HepG2 (cell line): ENCODE results near the gene CCN2. TPM values are rescaled to one million over a fixed set of nuclear protein-coding genes. Genes with fewer than 3 reads are reported as not detected.

Experiments used
- BORCS8-MEF2B ChIP-seq: sonication (generic); formaldehyde crosslinking; IDR thresholded peaks from 2 replicates; pipeline ENCODE4 v1.8.0; 2022; ENCODE audit warnings: mild to moderate bottlenecking, missing genetic modification reagents
- CBX5 ChIP-seq: sonication (generic); formaldehyde crosslinking; IDR thresholded peaks from 2 replicates; pipeline ENCODE4 v1.4.0; 2020; ENCODE audit warnings: missing genetic modification reagents, borderline replicate concordance
- ONECUT2 ChIP-seq: sonication (generic); formaldehyde crosslinking; IDR thresholded peaks from 2 replicates; pipeline ENCODE4 v1.4.0; 2020; ENCODE audit warnings: missing genetic modification reagents
- PCBP1 ChIP-seq: fragments of 200-400 bp; formaldehyde crosslinking; IDR thresholded peaks from 2 replicates; pipeline ENCODE4 v1.6.1; 2017; ENCODE audit warnings: mild to moderate bottlenecking, low read depth, low read length, borderline replicate concordance
- PREB ChIP-seq: sonication (generic); formaldehyde crosslinking; IDR thresholded peaks from 2 replicates; pipeline ENCODE4 v1.4.0; 2020; ENCODE audit warnings: missing genetic modification reagents
- ZBED4 ChIP-seq: sonication (generic); formaldehyde crosslinking; IDR thresholded peaks from 2 replicates; pipeline ENCODE4 v1.4.0; 2020; ENCODE audit warnings: missing genetic modification reagents, borderline replicate concordance
- ZBTB20 ChIP-seq: sonication (generic); formaldehyde crosslinking; IDR thresholded peaks from 2 replicates; pipeline ENCODE4 v1.8.1; 2023; ENCODE audit warnings: missing genetic modification reagents, low read depth, mild to moderate bottlenecking, borderline replicate concordance
- ZNF282 ChIP-seq: fragments of 450-650 bp; IDR thresholded peaks from 2 replicates; pipeline ENCODE4 v1.6.1; 2018; ENCODE audit not compliant: partially characterized antibody
- ZNF430 ChIP-seq: sonication (generic); formaldehyde crosslinking; IDR thresholded peaks from 2 replicates; pipeline ENCODE4 v1.9.0; 2021; ENCODE audit warnings: mild to moderate bottlenecking, missing genetic modification reagents
- ZNF574 ChIP-seq: sonication (generic); formaldehyde crosslinking; IDR thresholded peaks from 2 replicates; pipeline ENCODE4 v1.4.0; 2020; ENCODE audit warnings: missing genetic modification reagents
- ZNF703 ChIP-seq: sonication (generic); formaldehyde crosslinking; IDR thresholded peaks from 2 replicates; pipeline ENCODE4 v1.5.1; 2020; ENCODE audit warnings: missing genetic modification reagents, mild to moderate bottlenecking, moderate library complexity, borderline replicate concordance
- polyA plus RNA-seq, 8 experiments: library from polyadenylated mRNA; depleted of rRNA in 3 of 8; stranded (reverse) in 7 of 8; unstranded in 1 of 8; fragments of >200 nt; fragmentation: Illumina TruSeq in 4 of 8; extraction: Trizol in 4 of 8; gene quantifications; 2 replicates each; pipeline versions ENCODE4 v1.2.1 to v1.2.3, GENCODE V29; 2011 to 2016; ENCODE audit warnings: low read depth in 4 of 8, missing spikeins in 1 of 8, mixed read lengths in 1 of 8; ENCODE audit not compliant: insufficient read depth in 1 of 8
- total RNA-seq, 5 experiments: library from RNA; depleted of rRNA; stranded (reverse); fragments of >200 nt; fragmentation: Illumina TruSeq; extraction: Trizol; gene quantifications; 2 replicates each; pipeline ENCODE4 v1.2.3, GENCODE V29; 2016; ENCODE audit warnings: low read depth in 1 of 5
- TF ChIP-seq, protein P1 (sequence below): sonication (generic); formaldehyde crosslinking; IDR thresholded peaks from 2 replicates; pipeline ENCODE4 v1.4.0; 2020; ENCODE audit warnings: mild to moderate bottlenecking, missing genetic modification reagents
- TF ChIP-seq, protein P2 (sequence below): sonication (generic); formaldehyde crosslinking; IDR thresholded peaks from 2 replicates; pipeline ENCODE4 v1.4.0; 2020; ENCODE audit warnings: missing genetic modification reagents

The CCN2 gene
- total and polyA plus RNA-seq, 2 of the 13 experiments (the other 11 are each of a cell fraction or from before 2014, with no cell fraction given), result 34.7 to 316 TPM

DNA sequence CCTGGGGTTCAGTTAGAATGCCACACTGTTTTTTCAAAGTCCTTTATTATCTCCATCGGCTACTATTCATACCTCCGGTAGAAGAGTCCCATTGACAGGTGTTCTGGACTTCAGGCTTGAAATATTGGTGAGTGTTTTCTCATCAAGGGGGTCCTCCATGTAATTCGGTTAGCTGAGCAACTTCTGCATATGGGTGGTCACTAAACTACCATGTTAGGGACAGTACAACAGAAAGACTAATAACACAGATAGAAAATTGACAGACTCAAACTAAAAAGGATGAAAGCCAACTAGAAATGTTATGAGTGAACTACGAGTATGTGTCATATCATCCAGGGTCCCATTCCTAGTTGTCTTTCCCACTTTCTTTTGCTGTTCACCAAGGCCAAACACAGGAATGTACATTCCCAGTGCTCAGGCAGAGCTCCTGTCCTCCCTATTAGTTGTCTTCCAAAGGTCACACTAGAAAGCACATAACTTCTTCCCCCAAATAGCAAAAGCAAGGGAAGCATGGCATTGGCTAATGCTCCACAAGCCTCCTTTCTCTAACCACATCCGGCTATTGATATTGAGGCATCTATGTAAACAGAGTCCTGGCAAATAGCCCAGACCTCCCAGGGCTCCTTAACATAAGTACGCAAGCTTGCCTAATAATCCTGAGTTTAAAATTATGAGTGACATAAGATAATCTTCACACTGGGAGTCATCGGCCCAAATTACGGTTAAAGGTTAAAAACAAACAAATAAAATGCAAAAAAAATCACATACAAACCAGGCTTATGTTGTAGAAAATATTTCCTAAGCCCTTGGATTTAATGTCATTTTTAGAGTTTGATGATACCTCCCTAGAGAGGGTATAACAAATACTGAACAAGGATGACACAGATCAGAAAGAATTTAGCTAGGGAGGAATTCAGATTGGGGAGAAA, 13.2 kb downstream of the CCN2 start (continued):
- peak; percentile 64 for TF ChIP-seq ZNF574 (CRISPR knock-in tag)
- TF ChIP-seq ZNF703 (CRISPR knock-in tag), result no peak
- peak; percentile 93; the same call in 1 of the 2 replicates for TF ChIP-seq ZBTB20 (CRISPR knock-in tag)
- no peak for TF ChIP-seq ZNF282
- TF ChIP-seq CBX5 (CRISPR knock-in tag), result peak; percentile 93
- peak; percentile 84; the same call in 1 of the 2 replicates for TF ChIP-seq ZBED4 (CRISPR knock-in tag)
- TF ChIP-seq, protein P1, sequence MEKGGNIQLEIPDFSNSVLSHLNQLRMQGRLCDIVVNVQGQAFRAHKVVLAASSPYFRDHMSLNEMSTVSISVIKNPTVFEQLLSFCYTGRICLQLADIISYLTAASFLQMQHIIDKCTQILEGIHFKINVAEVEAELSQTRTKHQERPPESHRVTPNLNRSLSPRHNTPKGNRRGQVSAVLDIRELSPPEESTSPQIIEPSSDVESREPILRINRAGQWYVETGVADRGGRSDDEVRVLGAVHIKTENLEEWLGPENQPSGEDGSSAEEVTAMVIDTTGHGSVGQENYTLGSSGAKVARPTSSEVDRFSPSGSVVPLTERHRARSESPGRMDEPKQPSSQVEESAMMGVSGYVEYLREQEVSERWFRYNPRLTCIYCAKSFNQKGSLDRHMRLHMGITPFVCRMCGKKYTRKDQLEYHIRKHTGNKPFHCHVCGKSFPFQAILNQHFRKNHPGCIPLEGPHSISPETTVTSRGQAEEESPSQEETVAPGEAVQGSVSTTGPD (CRISPR knock-in tag), result no peak; the same call in 1 of the 2 replicates
- no peak for TF ChIP-seq PCBP1
- TF ChIP-seq PREB (CRISPR knock-in tag), result no peak
- TF ChIP-seq ONECUT2, result peak; percentile 77
- TF ChIP-seq ZNF430 (CRISPR knock-in tag), result peak; percentile 70; the same call in 1 of the 2 replicates
- TF ChIP-seq, protein P2, sequence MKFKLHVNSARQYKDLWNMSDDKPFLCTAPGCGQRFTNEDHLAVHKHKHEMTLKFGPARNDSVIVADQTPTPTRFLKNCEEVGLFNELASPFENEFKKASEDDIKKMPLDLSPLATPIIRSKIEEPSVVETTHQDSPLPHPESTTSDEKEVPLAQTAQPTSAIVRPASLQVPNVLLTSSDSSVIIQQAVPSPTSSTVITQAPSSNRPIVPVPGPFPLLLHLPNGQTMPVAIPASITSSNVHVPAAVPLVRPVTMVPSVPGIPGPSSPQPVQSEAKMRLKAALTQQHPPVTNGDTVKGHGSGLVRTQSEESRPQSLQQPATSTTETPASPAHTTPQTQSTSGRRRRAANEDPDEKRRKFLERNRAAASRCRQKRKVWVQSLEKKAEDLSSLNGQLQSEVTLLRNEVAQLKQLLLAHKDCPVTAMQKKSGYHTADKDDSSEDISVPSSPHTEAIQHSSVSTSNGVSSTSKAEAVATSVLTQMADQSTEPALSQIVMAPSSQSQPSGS (CRISPR knock-in tag), result peak; percentile 93
- TF ChIP-seq BORCS8-MEF2B (CRISPR knock-in tag), result 0 out of 2 replicates have a peak, but pooled peaks have one; percentile 31
